Measurements from ENCODE around the gene TP73. TPM values are rescaled to one million over a fixed set of nuclear protein-coding genes. Genes with fewer than 3 reads are reported as not detected.

Gene TP73
- total and polyA plus RNA-seq, 2 experiments from 2014 or later = not detected

GRCh38 chr1:3692598-3692997 is 40.3 kb downstream of the TP73 start:
- no peak overlapping the region for H3K4me2 ChIP-seq (ENCODE audit: unreplicated experiment)
- H3K9me3 ChIP-seq (ENCODE audit: low read depth) = no peaks in the 10 kb centered on the region
- H3K36me3 ChIP-seq (ENCODE audit: low read depth) = no peaks in the 10 kb centered on the region
- no peak overlapping the region for H2AFZ ChIP-seq
- in situ Hi-C loops (cut with MboI) = no loop called here
- no peak for DNase-seq
- WGBS, 2 experiments (ENCODE audit: low coverage in 1 of 2, low lambda C conversion rate in 2 of 2, missing lambda C conversion rate in 2 of 2) = 49 to 58% methylated on average over 13 of the region's 13 CpGs
- H4K20me1 ChIP-seq (ENCODE audit: insufficient read depth) = no peaks in the 10 kb centered on the region
- H3K4me1 ChIP-seq (ENCODE audit: insufficient read depth) = no peaks in the 10 kb centered on the region
- H3K27me3 ChIP-seq (replicated peaks; ENCODE audit: insufficient read depth) = peaks cover 21% of the 10 kb centered on the region
- H3K4me3 ChIP-seq = no peak overlapping the region
- TF ChIP-seq EZH2 (IDR thresholded peaks at IDR 0.05; ENCODE audit: insufficient read depth, poor library complexity, severe bottlenecking) (no peak), EZH2phosphoT487 (IDR thresholded peaks at IDR 0.05; ENCODE audit: insufficient read depth, low read depth) (no peak)
- H3K27ac ChIP-seq = no peak overlapping the region
- no peaks in the 10 kb centered on the region for H3K79me2 ChIP-seq (ENCODE audit: insufficient read depth)
- H3K9me2 ChIP-seq (ENCODE audit: insufficient read depth) = no peaks in the 10 kb centered on the region
- H3F3A ChIP-seq (ENCODE audit: insufficient read depth) = no peaks in the 10 kb centered on the region
- no peak overlapping the region for H3K9ac ChIP-seq

GRCh38 chr1:3693321-3693720 is 41.0 kb downstream of the TP73 start:
- Histone ChIP-seq H3K4me1 (ENCODE audit: insufficient read depth) (no peaks in the 10 kb centered on the region), H4K20me1 (ENCODE audit: insufficient read depth) (no peaks in the 10 kb centered on the region), H2AFZ (no peak overlapping the region), H3K79me2 (ENCODE audit: insufficient read depth) (no peaks in the 10 kb centered on the region), H3K36me3 (ENCODE audit: low read depth) (no peaks in the 10 kb centered on the region), H3K27me3 (replicated peaks; ENCODE audit: insufficient read depth) (peaks cover 27% of the 10 kb centered on the region), H3K9ac (no peak overlapping the region), H3K9me2 (ENCODE audit: insufficient read depth) (no peaks in the 10 kb centered on the region), H3K4me2 (ENCODE audit: unreplicated experiment) (no peak overlapping the region), H3K27ac (no peak overlapping the region), H3F3A (ENCODE audit: insufficient read depth) (no peaks in the 10 kb centered on the region), H3K9me3 (ENCODE audit: low read depth) (no peaks in the 10 kb centered on the region), H3K4me3 (no peak overlapping the region)
- in situ Hi-C loops (cut with MboI) = no loop called here
- TF ChIP-seq EZH2phosphoT487 (IDR thresholded peaks at IDR 0.05; ENCODE audit: insufficient read depth, low read depth) (no peak), EZH2 (IDR thresholded peaks at IDR 0.05; ENCODE audit: insufficient read depth, poor library complexity, severe bottlenecking) (no peak)
- 70 to 72% methylated on average over 7 to 11 of the region's 11 CpGs for WGBS, 2 experiments (ENCODE audit: low coverage in 1 of 2, low lambda C conversion rate in 2 of 2, missing lambda C conversion rate in 2 of 2)
- DNase-seq = no peak

GRCh38 chr1:3695326-3696217 is 43.3 kb downstream of the TP73 start:
- Histone ChIP-seq H4K20me1 (ENCODE audit: insufficient read depth) (no peaks in the 10 kb centered on the region), H3K9ac (no peak overlapping the region), H3K79me2 (ENCODE audit: insufficient read depth) (no peaks in the 10 kb centered on the region), H3K4me3 (no peak overlapping the region), H2AFZ (no peak overlapping the region), H3K9me2 (ENCODE audit: insufficient read depth) (no peaks in the 10 kb centered on the region), H3K36me3 (ENCODE audit: low read depth) (no peaks in the 10 kb centered on the region), H3K4me2 (ENCODE audit: unreplicated experiment) (no peak overlapping the region), H3K27me3 (replicated peaks; ENCODE audit: insufficient read depth) (peaks cover 35% of the 10 kb centered on the region), H3K9me3 (ENCODE audit: low read depth) (no peaks in the 10 kb centered on the region), H3K27ac (no peak overlapping the region), H3F3A (ENCODE audit: insufficient read depth) (no peaks in the 10 kb centered on the region), H3K4me1 (ENCODE audit: insufficient read depth) (no peaks in the 10 kb centered on the region)
- TF ChIP-seq EZH2 (IDR thresholded peaks at IDR 0.05; ENCODE audit: insufficient read depth, poor library complexity, severe bottlenecking) (no peak), EZH2phosphoT487 (IDR thresholded peaks at IDR 0.05; ENCODE audit: insufficient read depth, low read depth) (no peak)
- DNase-seq = peak; percentile 69
- WGBS, 2 experiments (ENCODE audit: low coverage in 1 of 2, low lambda C conversion rate in 2 of 2, missing lambda C conversion rate in 2 of 2) = 41 to 42% methylated on average over 30 to 33 of the region's 33 CpGs
- in situ Hi-C loops (cut with MboI) = no loop called here

- Histone ChIP-seq H3K4me3 (no peak overlapping the region), H2AFZ (no peak overlapping the region), H3K9ac (no peak overlapping the region), H3K9me2 (ENCODE audit: insufficient read depth) (no peaks in the 10 kb centered on the region), H3K79me2 (ENCODE audit: insufficient read depth) (no peaks in the 10 kb centered on the region), H4K20me1 (ENCODE audit: insufficient read depth) (no peaks in the 10 kb centered on the region), H3F3A (ENCODE audit: insufficient read depth) (no peaks in the 10 kb centered on the region), H3K9me3 (ENCODE audit: low read depth) (no peaks in the 10 kb centered on the region), H3K27me3 (replicated peaks; ENCODE audit: insufficient read depth) (peaks cover 46% of the 10 kb centered on the region), H3K27ac (no peak overlapping the region), H3K36me3 (ENCODE audit: low read depth) (no peaks in the 10 kb centered on the region), H3K4me1 (ENCODE audit: insufficient read depth) (no peaks in the 10 kb centered on the region), H3K4me2 (ENCODE audit: unreplicated experiment) (no peak overlapping the region)
- TF ChIP-seq EZH2 (IDR thresholded peaks at IDR 0.05; ENCODE audit: insufficient read depth, poor library complexity, severe bottlenecking) (no peak), EZH2phosphoT487 (IDR thresholded peaks at IDR 0.05; ENCODE audit: insufficient read depth, low read depth) (no peak)
- WGBS, 2 experiments (ENCODE audit: low coverage in 1 of 2, low lambda C conversion rate in 2 of 2, missing lambda C conversion rate in 2 of 2) = 58 to 72% methylated on average over 5 to 9 of the region's 9 CpGs
- DNase-seq = no peak
- in situ Hi-C loops (cut with MboI) = no loop called here
Observed at GRCh38 chr1:3696689-3697088, 44.4 kb downstream of the TP73 start.

Measured in GM23248 (cell line).